ENCODE data around the gene FOXG1. TPM values are rescaled to one million over a fixed set of nuclear protein-coding genes. Genes with fewer than 3 reads are reported as not detected.

The FOXG1 gene
- total RNA-seq, 1 experiment from 2014 or later, result not detected

GRCh38 chr14:28755198-28755815 lies 11.3 kb upstream of the FOXG1 start:
- Histone ChIP-seq H3K4me1 (ENCODE audit: control insufficient read depth in 1 of 2, insufficient read depth in 2 of 2, low read length in 2 of 2) (no peaks in the 10 kb centered on the region), H3K36me3 (ENCODE audit: control insufficient read depth in 1 of 2, insufficient read depth in 2 of 2, low read length in 2 of 2) (no peaks in the 10 kb centered on the region), H2AFZ (ENCODE audit: low read depth, low read length, poor library complexity, severe bottlenecking) (no peak overlapping the region), H3K9ac (ENCODE audit: low read length) (no peak overlapping the region), H3K79me2 (ENCODE audit: insufficient read depth, low read length) (no peaks in the 10 kb centered on the region), H3K27ac (ENCODE audit: low read depth, low read length) (no peak overlapping the region), H3K9me2 (ENCODE audit: insufficient read depth) (no peaks in the 10 kb centered on the region), H3K4me2 (ENCODE audit: low read length) (no peak overlapping the region), H3K27me3 (ENCODE audit: insufficient read depth, low read length) (no peaks in the 10 kb centered on the region), H4K20me1 (ENCODE audit: insufficient read depth) (no peaks in the 10 kb centered on the region), H3K4me3 (replicated peaks in 1 of 2; ENCODE audit: low read depth in 1 of 2, low read length in 2 of 2) (no peak overlapping the region), H3K9me3 (ENCODE audit: control insufficient read depth in 1 of 2, insufficient read depth in 1 of 2, low read depth in 1 of 2, low read length in 2 of 2) (peaks cover 0 to 13% of the 10 kb centered on the region in 2 experiments; a peak in 2 of 4 replicates)
- TF ChIP-seq ZFX (IDR thresholded peaks at IDR 0.05), result no peak
- no peak for TF ChIP-seq CTCF (IDR thresholded peaks at IDR 0.05 in 2 of 3, conservative IDR thresholded peaks at IDR 0.05 in 1 of 3; ENCODE audit: borderline replicate concordance in 1 of 3, insufficient read depth in 1 of 3, low read depth in 2 of 3, low read length in 2 of 3)
- TF ChIP-seq ZBTB33 (IDR thresholded peaks at IDR 0.05; ENCODE audit: extremely low read depth, insufficient replicate concordance, low read length), result no peak
- no peak for TF ChIP-seq RAD21 (IDR thresholded peaks at IDR 0.05; ENCODE audit: low read depth)
- TF ChIP-seq JUND (IDR thresholded peaks at IDR 0.05), result no peak
- no peak for TF ChIP-seq YY1 (IDR thresholded peaks at IDR 0.05; ENCODE audit: extremely low read depth, insufficient replicate concordance, low read depth, low read length)
- TF ChIP-seq SRF (IDR thresholded peaks at IDR 0.05; ENCODE audit: low read depth), result no peak
- TF ChIP-seq EZH2 (IDR thresholded peaks at IDR 0.05), result no peak
- no peak for TF ChIP-seq SP1 (IDR thresholded peaks at IDR 0.05; ENCODE audit: low read depth)
- TF ChIP-seq CBX3 (IDR thresholded peaks at IDR 0.05; ENCODE audit: low read depth), result no peak
- TF ChIP-seq EZH2phosphoT487 (IDR thresholded peaks at IDR 0.05; ENCODE audit: borderline replicate concordance), result no peak
- no peak for TF ChIP-seq ELF1 (IDR thresholded peaks at IDR 0.05; ENCODE audit: borderline replicate concordance, low read depth)
- no peak for TF ChIP-seq ATF3 (IDR thresholded peaks at IDR 0.05)
- no peak for TF ChIP-seq ZNF274 (IDR thresholded peaks at IDR 0.05; ENCODE audit: low read depth, low read length)
- TF ChIP-seq TCF7L2 (IDR thresholded peaks at IDR 0.05; ENCODE audit: borderline replicate concordance, extremely low read depth, insufficient read depth, insufficient read length), result no peak
- TF ChIP-seq FOSL1 (IDR thresholded peaks at IDR 0.05; ENCODE audit: low read depth), result no peak
- no peak for TF ChIP-seq POLR2AphosphoS5 (IDR thresholded peaks at IDR 0.05; ENCODE audit: low read depth, low read length)
- no peak for TF ChIP-seq CEBPB (IDR thresholded peaks at IDR 0.05; ENCODE audit: low read depth)
- TF ChIP-seq SIN3A (IDR thresholded peaks at IDR 0.05; ENCODE audit: low read depth), result no peak
- intact Hi-C loops (cut with micrococcal nuclease), result loop anchor here (2.0 kb wide), 2 partner anchors 781 to 1515 kb away; no protein-coding TSS in a partner anchor
- RAD21 ChIA-PET (ENCODE audit: low non-redundant PET in 1 of 2, low total read pairs in 2 of 2, uncharacterized antibody in 2 of 2, unreplicated experiment in 2 of 2), result no interaction called here
- no peak for DNase-seq (ENCODE audit: low read depth, low spot score)
- POLR2A ChIA-PET, result no interaction called here
- CTCF ChIA-PET, result no interaction called here
- no TSS peak for BruUV-seq (replicated peaks)
- ATAC-seq, result no peak

Measured in HCT116 (cell line).